Fibroblast of lung (primary cell): ENCODE data around the gene AMY2B. TPM values are rescaled to one million over a fixed set of nuclear protein-coding genes. Genes with fewer than 3 reads are reported as not detected.
A peak's percentile ranks its signal among the peaks of the same experiment; 100 is the strongest.

Source experiments
- DNase-seq, 2 donors: peaks; one replicate each; pipeline versions ENCODE4 v3.0.0 to v3.0.0-alpha.2; 2010; ENCODE audit warnings: low read depth in 2 of 2
- H2AFZ ChIP-seq: 2 replicates; pipeline ENCODE4 v1.5.1; 2012; ENCODE audit warnings: low read length, control low read depth, inconsistent platforms
- H3K27ac ChIP-seq: 2 replicates; pipeline ENCODE4 v1.5.1; 2011; ENCODE audit warnings: low read length, control low read depth; ENCODE audit not compliant: insufficient read depth
- H3K27me3 ChIP-seq: 2 replicates; pipeline ENCODE4 v1.5.1; 2011; ENCODE audit warnings: mild to moderate bottlenecking, low read length; ENCODE audit not compliant: control insufficient read depth, insufficient read depth
- H3K36me3 ChIP-seq: 2 replicates; pipeline ENCODE4 v1.5.1; 2011; ENCODE audit warnings: low read length; ENCODE audit not compliant: control insufficient read depth, insufficient read depth
- H3K4me1 ChIP-seq: 2 replicates; pipeline ENCODE4 v1.5.1; 2011; ENCODE audit warnings: low read length; ENCODE audit not compliant: control insufficient read depth, insufficient read depth; ENCODE audit errors: extremely low read depth
- H3K4me2 ChIP-seq: 2 replicates; pipeline ENCODE4 v1.5.1; 2011; ENCODE audit warnings: low read length, control low read depth; ENCODE audit not compliant: insufficient read depth; ENCODE audit errors: extremely low read depth
- H3K4me3 ChIP-seq, 4 experiments: fragments of 200-600 bp in 1 of 4; sonication (generic) in 1 of 4; replicated peaks in 1 of 4; 2 replicates each; pipeline ENCODE4 v1.5.1; 2011 to 2016; ENCODE audit warnings: low read length in 4 of 4, low read depth in 3 of 4, mild to moderate bottlenecking in 3 of 4, control low read depth in 2 of 4, inconsistent platforms in 1 of 4, mixed read lengths in 1 of 4; ENCODE audit not compliant: insufficient read depth in 1 of 4; ENCODE audit errors: control extremely low read depth in 1 of 4
- H3K79me2 ChIP-seq: 2 replicates; pipeline ENCODE4 v1.5.1; 2012; ENCODE audit warnings: mild to moderate bottlenecking, low read length, inconsistent platforms; ENCODE audit not compliant: control insufficient read depth, insufficient read depth
- H3K9ac ChIP-seq: 2 replicates; pipeline ENCODE4 v1.5.1; 2011; ENCODE audit warnings: mild to moderate bottlenecking, low read length, control low read depth; ENCODE audit not compliant: insufficient read depth
- H3K9me3 ChIP-seq: 2 replicates; pipeline ENCODE4 v1.5.1; 2012; ENCODE audit warnings: low read depth, low read length; ENCODE audit not compliant: control insufficient read depth, insufficient read depth
- H4K20me1 ChIP-seq: 2 replicates; pipeline ENCODE4 v1.5.1; 2011; ENCODE audit warnings: low read length; ENCODE audit not compliant: control insufficient read depth, insufficient read depth; ENCODE audit errors: extremely low read depth
- CTCF ChIP-seq, 2 donors: IDR thresholded peaks in 1 of 2; conservative IDR thresholded peaks in 1 of 2; 1 replicate in 1 of 2; 2 replicates in 1 of 2; pipeline ENCODE4 v1.5.1; 2011 to 2012; ENCODE audit warnings: low read length in 2 of 2, control low read depth in 1 of 2, inconsistent platforms in 1 of 2, low read depth in 1 of 2, mild to moderate bottlenecking in 1 of 2
- EZH2 ChIP-seq: IDR thresholded peaks from 2 replicates; pipeline ENCODE4 v1.5.1; 2012; ENCODE audit warnings: low read length, control low read depth, mild to moderate bottlenecking; ENCODE audit errors: missing control alignments
- polyA plus RNA-seq, 2 donors: library from polyadenylated mRNA; depleted of rRNA in 1 of 2; stranded (reverse) in 1 of 2; unstranded in 1 of 2; fragments of >200 nt; gene quantifications; 2 replicates each; pipeline ENCODE4 v1.2.1, GENCODE V29; 2011 to 2012; ENCODE audit warnings: missing spikeins in 1 of 2
- total RNA-seq: library from RNA; depleted of rRNA; stranded (reverse); fragments of >200 nt; gene quantifications from 2 replicates; pipeline ENCODE4 v1.2.1, GENCODE V29; 2014

Gene AMY2B
- total and polyA plus RNA-seq, 2 donors (not counting 1 experiment from before 2014, with no cell fraction given): 0.75 to 4.0 TPM

- Histone ChIP-seq H3K4me3 (no peak overlapping the region), H3K27me3 (no peaks in the 10 kb centered on the region), H3K27ac (no peak overlapping the region), H3K9ac (no peak overlapping the region), H3K36me3 (peaks cover 4% of the 10 kb centered on the region), H2AFZ (no peak overlapping the region), H3K4me1 (no peaks in the 10 kb centered on the region), H3K9me3 (no peaks in the 10 kb centered on the region), H4K20me1 (no peaks in the 10 kb centered on the region), H3K79me2 (no peaks in the 10 kb centered on the region), H3K4me2 (no peak overlapping the region)
- no peak for DNase-seq
- TF ChIP-seq CTCF (conservative IDR thresholded peaks at IDR 0.05 in 1 of 2, IDR thresholded peaks at IDR 0.05 in 1 of 2; ENCODE audit: low read depth in 1 of 2, low read length in 2 of 2) (no peak), EZH2 (no peak)
Measured at GRCh38 chr1:103538226-103538625, 33.2 kb upstream of the AMY2B start.

- Histone ChIP-seq H3K36me3 (peaks cover 4% of the 10 kb centered on the region), H3K9me3 (no peaks in the 10 kb centered on the region), H3K4me3 (no peak overlapping the region), H3K27me3 (no peaks in the 10 kb centered on the region), H3K4me2 (no peak overlapping the region), H3K4me1 (no peaks in the 10 kb centered on the region), H3K27ac (no peak overlapping the region), H3K9ac (no peak overlapping the region), H3K79me2 (no peaks in the 10 kb centered on the region), H2AFZ (no peak overlapping the region), H4K20me1 (no peaks in the 10 kb centered on the region)
- TF ChIP-seq EZH2 (no peak), CTCF (conservative IDR thresholded peaks at IDR 0.05 in 1 of 2, IDR thresholded peaks at IDR 0.05 in 1 of 2; ENCODE audit: low read depth in 1 of 2, low read length in 2 of 2) (no peak)
- peak in 1 of 2 donors; percentile 21 for DNase-seq
Measured at GRCh38 chr1:103541431-103541830, 30.0 kb upstream of the AMY2B start.

GRCh38 chr1:103546496-103546895 is 24.9 kb upstream of the AMY2B start:
- H3K4me1 ChIP-seq: no peaks in the 10 kb centered on the region
- no peak overlapping the region for H2AFZ ChIP-seq
- DNase-seq: no peak
- H4K20me1 ChIP-seq: no peaks in the 10 kb centered on the region
- no peaks in the 10 kb centered on the region for H3K27me3 ChIP-seq
- no peak overlapping the region for H3K4me2 ChIP-seq
- H3K27ac ChIP-seq: no peak overlapping the region
- TF ChIP-seq CTCF (conservative IDR thresholded peaks at IDR 0.05 in 1 of 2, IDR thresholded peaks at IDR 0.05 in 1 of 2; ENCODE audit: low read depth in 1 of 2, low read length in 2 of 2): no peak
- TF ChIP-seq EZH2: no peak
- H3K79me2 ChIP-seq: no peaks in the 10 kb centered on the region
- no peak overlapping the region for H3K4me3 ChIP-seq
- H3K9ac ChIP-seq: no peak overlapping the region
- H3K9me3 ChIP-seq: no peaks in the 10 kb centered on the region
- H3K36me3 ChIP-seq: peaks cover 2% of the 10 kb centered on the region
